GM21526 (cell line): ENCODE results near the gene ATAD1.

Experiments
- ATAC-seq: cut with Tn5 transposase; IDR thresholded peaks from one replicate; pipeline ENCODE4 v1.9.1; 2021; ENCODE audit warnings: moderate library complexity; ENCODE audit not compliant: unreplicated experiment, low FRiP score

Gene ATAD1

GRCh38 chr10:87722716-87723115 lies 95.3 kb downstream of the ATAD1 start:
- ATAC-seq: no peak

- no peak for ATAC-seq
Observed at GRCh38 chr10:87721781-87722180, 96.2 kb downstream of the ATAD1 start.

DNA sequence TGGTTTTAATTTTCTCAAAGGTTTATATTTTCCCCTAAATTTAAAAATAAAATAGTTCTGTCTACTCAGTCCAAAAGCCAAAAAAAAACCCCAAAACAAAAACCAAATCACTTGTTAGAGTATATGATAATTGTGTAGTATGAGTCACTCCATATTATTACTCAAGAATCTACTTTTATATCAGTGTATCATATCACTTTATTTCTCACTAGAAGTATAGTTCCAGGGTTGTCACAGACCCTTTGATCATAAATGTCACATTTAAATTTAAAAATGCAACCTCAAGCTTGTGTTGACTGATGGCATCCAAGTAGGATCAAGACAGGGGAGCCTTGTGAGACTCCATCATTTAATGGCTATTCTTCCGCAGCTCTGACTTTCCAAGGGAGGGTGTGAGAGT lies 97.4 kb downstream of the ATAD1 start:
- no peak for ATAC-seq

DNA sequence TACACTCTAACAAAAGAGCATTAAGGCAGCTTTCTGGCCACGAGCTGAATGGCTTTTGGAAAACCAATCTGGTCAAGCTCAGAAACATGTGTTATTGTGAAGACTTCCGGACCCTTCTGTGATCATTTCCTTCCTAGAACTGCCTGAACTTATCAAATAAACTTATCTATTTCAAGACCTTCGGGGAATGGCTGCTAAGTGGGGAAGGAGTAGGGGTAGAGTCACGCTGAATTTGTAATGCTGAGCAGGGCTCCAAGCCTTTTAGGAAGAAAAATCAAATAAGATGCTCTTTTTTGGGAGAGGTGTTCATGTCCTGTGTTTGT lies 101.7 kb downstream of the ATAD1 start:
- ATAC-seq: no peak

DNA sequence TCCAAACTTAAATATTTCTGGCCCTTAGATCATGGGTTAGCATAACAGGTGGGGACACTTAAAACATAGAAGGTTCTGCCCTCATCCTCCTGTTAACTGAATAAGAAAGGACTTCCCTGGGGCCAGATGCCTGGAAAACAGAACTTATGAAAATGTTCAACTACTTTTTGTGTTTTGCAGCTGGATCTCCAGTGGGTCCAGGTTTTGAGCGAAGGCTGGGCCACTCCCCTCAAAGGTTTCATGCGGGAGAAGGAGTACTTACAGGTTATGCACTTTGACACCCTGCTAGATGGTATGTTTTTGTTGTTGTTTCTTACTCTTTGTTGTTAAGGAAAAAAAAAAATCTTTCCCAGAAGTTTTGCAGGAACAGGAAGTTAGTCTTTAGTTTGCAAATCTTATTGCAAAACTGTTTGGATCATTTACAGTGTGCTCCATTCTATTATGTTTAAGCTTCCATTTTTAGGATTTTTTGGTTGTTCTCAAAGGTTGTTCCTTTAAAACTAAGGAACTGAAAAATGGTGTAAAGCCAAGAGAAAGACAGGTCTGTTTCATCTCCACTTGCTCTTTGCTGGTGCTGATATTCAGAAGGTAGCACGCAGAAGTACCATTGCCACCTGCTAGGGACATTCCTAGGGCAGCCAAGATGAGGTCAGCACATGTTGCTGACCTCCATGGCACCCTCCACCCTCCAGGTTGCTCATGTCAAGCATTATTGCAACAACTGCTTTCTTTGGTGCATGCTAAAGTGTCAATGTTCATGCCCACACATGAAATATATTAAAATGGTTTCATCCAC lies 102.3 kb downstream of the ATAD1 start:
- ATAC-seq: no peak

DNA sequence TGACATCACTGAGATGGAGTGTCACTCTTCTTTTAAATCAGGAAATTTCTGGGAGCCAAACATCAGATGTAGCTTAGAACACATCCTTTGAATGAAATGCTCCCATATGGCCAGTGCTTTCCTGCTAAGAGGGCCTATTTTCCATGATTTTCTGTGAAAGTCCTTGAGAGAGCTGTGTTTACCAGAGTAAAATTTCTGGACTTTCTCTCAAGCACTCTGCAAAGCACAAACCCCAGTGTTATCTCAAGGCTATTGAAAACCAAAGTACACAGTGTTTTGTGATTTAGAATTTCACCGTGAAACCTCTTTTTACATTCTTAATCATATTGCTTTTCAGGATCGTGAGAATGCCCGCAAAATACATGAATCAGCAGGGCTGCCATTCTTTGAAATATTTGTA lies 104.3 kb downstream of the ATAD1 start:
- no peak for ATAC-seq

- no peak for ATAC-seq
Observed at GRCh38 chr10:87712913-87713616, 105.0 kb downstream of the ATAD1 start.

- ATAC-seq: no peak
Observed at GRCh38 chr10:87707254-87707653, 110.8 kb downstream of the ATAD1 start.

GRCh38 chr10:87706731-87707130 lies 111.3 kb downstream of the ATAD1 start:
- no peak for ATAC-seq

DNA sequence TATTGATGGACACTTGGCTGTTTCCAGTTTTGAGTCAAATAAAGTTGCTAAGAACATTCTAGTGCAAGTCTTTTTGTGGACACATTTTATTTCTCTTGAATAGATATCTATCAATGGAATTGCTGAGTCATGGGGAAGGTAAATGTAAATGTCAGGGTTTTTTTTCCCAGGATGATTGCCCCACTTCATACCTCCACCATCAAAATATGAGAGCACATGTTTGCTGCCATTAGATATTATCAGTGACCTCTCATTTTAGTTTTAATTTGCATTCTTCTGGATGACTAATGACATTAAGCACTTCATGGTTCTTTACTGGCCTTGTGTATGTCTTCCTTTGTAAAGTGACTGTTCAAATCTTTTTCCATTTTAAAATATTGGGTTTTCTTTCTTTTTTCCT lies 112.7 kb downstream of the ATAD1 start:
- no peak for ATAC-seq

DNA sequence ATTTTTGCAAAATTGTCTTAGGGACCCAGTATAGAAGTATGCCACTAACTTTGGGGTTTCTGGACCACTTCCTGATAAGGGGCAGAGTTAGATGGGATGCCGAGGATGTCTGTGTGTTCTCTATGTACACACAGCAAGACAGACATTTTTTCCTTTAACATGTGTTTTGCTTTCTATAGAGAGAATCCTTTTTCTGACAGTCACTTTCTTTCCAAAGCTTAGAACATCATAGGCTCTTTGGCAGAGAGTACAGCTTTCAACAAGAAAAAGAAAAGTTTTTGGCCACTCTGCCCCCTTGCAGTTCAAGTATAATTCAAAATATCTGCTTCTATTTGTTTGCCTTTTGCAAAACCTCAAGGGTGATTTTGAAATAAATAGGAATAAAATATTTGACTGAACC lies 114.3 kb downstream of the ATAD1 start:
- no peak for ATAC-seq

GRCh38 chr10:87702973-87703294 lies 115.1 kb downstream of the ATAD1 start:
- no peak for ATAC-seq

DNA sequence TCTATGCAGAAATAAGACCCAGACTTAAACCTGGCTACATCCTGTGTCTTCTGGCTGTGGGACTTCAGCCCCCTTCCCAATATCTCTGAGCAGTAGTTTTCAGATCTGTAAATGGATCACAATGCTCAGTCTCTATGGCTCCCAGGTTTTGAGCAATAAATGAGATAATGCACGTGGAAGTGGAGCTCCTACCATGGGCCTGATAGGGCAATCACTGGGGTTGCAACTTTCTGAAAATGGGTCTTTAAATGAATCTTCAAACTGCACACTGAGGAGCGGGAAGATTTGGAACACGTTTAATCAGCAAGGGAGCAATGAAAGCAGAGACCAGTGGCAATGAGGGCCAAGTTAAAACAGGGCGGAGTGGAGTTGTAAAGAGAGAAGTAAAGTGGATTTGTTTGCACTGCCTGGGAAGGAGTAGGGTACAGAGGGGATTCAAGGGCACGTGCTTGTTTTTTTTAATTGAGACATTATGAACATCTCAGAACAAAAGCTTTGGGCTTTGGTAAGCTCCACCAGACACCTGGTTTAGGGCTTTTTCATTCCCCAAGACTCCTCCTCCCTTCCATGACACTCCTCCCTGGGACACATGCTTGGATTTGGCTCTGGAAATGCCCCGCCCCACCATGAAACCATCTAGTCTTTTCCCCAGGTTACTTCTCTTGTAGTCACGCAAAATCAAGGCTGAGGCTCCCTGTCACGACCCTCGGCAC lies 115.6 kb downstream of the ATAD1 start:
- ATAC-seq: no peak
